ENCODE results near the gene SOX8. TPM values are rescaled to one million over a fixed set of nuclear protein-coding genes. Genes with fewer than 3 reads are reported as not detected.

The SOX8 gene
- total and polyA plus RNA-seq, 10 of the 15 experiments (the other 5 are each of a cell fraction or from before 2014, with no cell fraction given): not detected

GRCh38 chr16:985646-986400, 4.3 kb downstream of the SOX8 start:
- in situ Hi-C loops (cut with MboI): no loop called here
- H3K9ac ChIP-seq (ENCODE audit: control insufficient read depth, insufficient read depth, low read length): no peak overlapping the region
- RAD21 ChIA-PET (ENCODE audit: unreplicated experiment): no interaction called here
- no peak overlapping the region for H2AFZ ChIP-seq (ENCODE audit: control insufficient read depth, low read depth, low read length)
- ATAC-seq (no peak), FAIRE-seq (no peak), DNase-seq (ENCODE audit: low read depth, low spot score) (no peak)
- no peaks in the 10 kb centered on the region for H3K4me1 ChIP-seq (ENCODE audit: control insufficient read depth, insufficient read depth, low read length)
- H3K27me3 ChIP-seq (replicated peaks in 1 of 2; ENCODE audit: control insufficient read depth in 2 of 2, insufficient read depth in 2 of 2, low read length in 1 of 2): no peaks in the 10 kb centered on the region
- CTCF ChIA-PET: no interaction called here
- SMC1A ChIA-PET (ENCODE audit: uncharacterized antibody, unreplicated experiment): no interaction called here
- H3K4me3 ChIP-seq: no peak overlapping the region
- H3K4me2 ChIP-seq (ENCODE audit: control insufficient read depth, insufficient read depth): no peak overlapping the region
- no peaks in the 10 kb centered on the region for H3K79me2 ChIP-seq (ENCODE audit: control insufficient read depth, insufficient read depth, low read length)
- H3K36me3 ChIP-seq (ENCODE audit: control insufficient read depth in 2 of 2, insufficient read depth in 2 of 2, low read length in 1 of 2): no peaks in the 10 kb centered on the region
- BruUV-seq (replicated peaks): no TSS peak
- POLR2A ChIA-PET: no interaction called here
- H3K27ac ChIP-seq (ENCODE audit: control insufficient read depth, insufficient read depth): no peak overlapping the region
- H4K20me1 ChIP-seq (ENCODE audit: control insufficient read depth, insufficient read depth): no peaks in the 10 kb centered on the region
- no peak for TF ChIP-seq ZNF384 (IDR thresholded peaks at IDR 0.05; ENCODE audit: borderline replicate concordance, low read depth, low read length)
- intact Hi-C loops (cut with micrococcal nuclease; ENCODE audit: unreplicated experiment): no loop called here
- H3K9me3 ChIP-seq (replicated peaks; ENCODE audit: control insufficient read depth, insufficient read depth, low read length): no peaks in the 10 kb centered on the region
- 62% methylated on average over 29 of the region's 32 CpGs for WGBS (ENCODE audit: insufficient coverage, insufficient replicate concordance, low lambda C conversion rate, missing lambda C conversion rate)

GRCh38 chr16:986411-986810, 4.8 kb downstream of the SOX8 start:
- Histone ChIP-seq H3K4me3 (no peak overlapping the region), H3K4me2 (ENCODE audit: control insufficient read depth, insufficient read depth) (no peak overlapping the region), H3K79me2 (ENCODE audit: control insufficient read depth, insufficient read depth, low read length) (no peaks in the 10 kb centered on the region), H3K36me3 (ENCODE audit: control insufficient read depth in 2 of 2, insufficient read depth in 2 of 2, low read length in 1 of 2) (no peaks in the 10 kb centered on the region), H4K20me1 (ENCODE audit: control insufficient read depth, insufficient read depth) (no peaks in the 10 kb centered on the region), H3K27me3 (replicated peaks in 1 of 2; ENCODE audit: control insufficient read depth in 2 of 2, insufficient read depth in 2 of 2, low read length in 1 of 2) (no peaks in the 10 kb centered on the region), H3K27ac (ENCODE audit: control insufficient read depth, insufficient read depth) (no peak overlapping the region), H3K4me1 (ENCODE audit: control insufficient read depth, insufficient read depth, low read length) (no peaks in the 10 kb centered on the region), H3K9me3 (replicated peaks; ENCODE audit: control insufficient read depth, insufficient read depth, low read length) (no peaks in the 10 kb centered on the region), H2AFZ (ENCODE audit: control insufficient read depth, low read depth, low read length) (no peak overlapping the region), H3K9ac (ENCODE audit: control insufficient read depth, insufficient read depth, low read length) (no peak overlapping the region)
- POLR2A ChIA-PET: no interaction called here
- in situ Hi-C loops (cut with MboI): no loop called here
- no peak for DNase-seq (ENCODE audit: low read depth, low spot score)
- CTCF ChIA-PET: no interaction called here
- intact Hi-C loops (cut with micrococcal nuclease; ENCODE audit: unreplicated experiment): no loop called here
- RAD21 ChIA-PET (ENCODE audit: unreplicated experiment): no interaction called here
- WGBS (ENCODE audit: insufficient coverage, insufficient replicate concordance, low lambda C conversion rate, missing lambda C conversion rate): 33% methylated on average over 8 of the region's 8 CpGs
- ATAC-seq: no peak
- SMC1A ChIA-PET (ENCODE audit: uncharacterized antibody, unreplicated experiment): no interaction called here
- BruUV-seq (replicated peaks): no TSS peak
- FAIRE-seq: no peak
- TF ChIP-seq ZNF274 (IDR thresholded peaks at IDR 0.05; ENCODE audit: insufficient read depth, insufficient read length): no peak
- no peak for TF ChIP-seq STAT1 (conservative IDR thresholded peaks at IDR 0.05)
- no peak for TF ChIP-seq ZZZ3 (IDR thresholded peaks at IDR 0.05; ENCODE audit: control insufficient read depth, insufficient read length, low read depth)
- no peak for TF ChIP-seq BHLHE40 (IDR thresholded peaks at IDR 0.05; ENCODE audit: borderline replicate concordance in 1 of 2, low read depth in 2 of 2, low read length in 1 of 2)
- no peak for TF ChIP-seq HDAC2 (IDR thresholded peaks at IDR 0.05)
- no peak for TF ChIP-seq RB1 (IDR thresholded peaks at IDR 0.05; ENCODE audit: borderline replicate concordance)
- no peak for TF ChIP-seq CBX3 (IDR thresholded peaks at IDR 0.05; ENCODE audit: borderline replicate concordance, low read depth)
- no peak for TF ChIP-seq ATF7 (IDR thresholded peaks at IDR 0.05; ENCODE audit: low read depth)
- no peak for TF ChIP-seq HCFC1 (IDR thresholded peaks at IDR 0.05; ENCODE audit: low read length)
- TF ChIP-seq ZBTB33 (IDR thresholded peaks at IDR 0.05): no peak
- TF ChIP-seq ZNF207 (IDR thresholded peaks at IDR 0.05; ENCODE audit: borderline replicate concordance): no peak
- no peak for TF ChIP-seq SMAD5 (IDR thresholded peaks at IDR 0.05; ENCODE audit: low read depth)
- TF ChIP-seq KLF5 (IDR thresholded peaks at IDR 0.05; ENCODE audit: partially characterized antibody): no peak
- no peak for TF ChIP-seq MEF2A (IDR thresholded peaks at IDR 0.05; ENCODE audit: insufficient read depth, low read depth, low read length)
- TF ChIP-seq FOS (IDR thresholded peaks at IDR 0.05; ENCODE audit: borderline replicate concordance, extremely low read depth, insufficient read length): no peak
- no peak for TF ChIP-seq E2F4 (IDR thresholded peaks at IDR 0.05; ENCODE audit: low read depth, low read length)

Data from GM12878 (cell line).